H1 (cell line): Measurements from ENCODE around the gene ONECUT3. TPM values are rescaled to one million over a fixed set of nuclear protein-coding genes. Genes with fewer than 3 reads are reported as not detected.

Experiments used
- JUN ChIP-seq: IDR thresholded peaks from 2 replicates; pipeline ENCODE4 v1.6.1; 2011; ENCODE audit warnings: low read depth, mild to moderate bottlenecking, improper control_type of control experiment, low read length
- POLR2A ChIP-seq, 2 experiments: IDR thresholded peaks; 1 replicate in 1 of 2; 2 replicates in 1 of 2; pipeline ENCODE4 v1.6.1; 2011; ENCODE audit warnings: low read depth in 2 of 2, low read length in 2 of 2, mild to moderate bottlenecking in 2 of 2; ENCODE audit errors: control extremely low read depth in 1 of 2
- TAF7 ChIP-seq: optimal IDR thresholded peaks from 2 replicates; pipeline ENCODE3; 2011; ENCODE audit warnings: low read depth, mild to moderate bottlenecking, inconsistent platforms, low read length, moderate library complexity, borderline replicate concordance
- polyA plus RNA-seq, 7 experiments: library from polyadenylated mRNA; depleted of rRNA in 3 of 7; stranded (reverse) in 5 of 7; unstranded in 2 of 7; fragments of >200 nt in 5 of 7; fragments of 200-250 nt in 2 of 7; gene quantifications; 1 replicate in 5 of 7; 2 replicates in 1 of 7; 4 replicates in 1 of 7; pipeline versions ENCODE4 v1.2.1 to v1.2.3, GENCODE V29; 2011 to 2013; ENCODE audit warnings: missing spikeins in 2 of 7, mixed read lengths in 2 of 7
- total RNA-seq: library from RNA; stranded (reverse); fragmentation: NEBNext Ultra II Directional; extraction: Animal tissue kit (Norgen Biotek cat#: 25700); gene quantifications from 2 replicates; pipeline ENCODE4 v1.2.1, GENCODE V29; 2021
- TF ChIP-seq, protein P1 (sequence below): IDR thresholded peaks from 2 replicates; pipeline ENCODE4 v1.6.1; 2012; ENCODE audit warnings: inconsistent platforms

The ONECUT3 gene
- total and polyA plus RNA-seq, 2 of the 8 experiments (the other 6 are each of a cell fraction or from before 2014, with no cell fraction given) = not detected

DNA sequence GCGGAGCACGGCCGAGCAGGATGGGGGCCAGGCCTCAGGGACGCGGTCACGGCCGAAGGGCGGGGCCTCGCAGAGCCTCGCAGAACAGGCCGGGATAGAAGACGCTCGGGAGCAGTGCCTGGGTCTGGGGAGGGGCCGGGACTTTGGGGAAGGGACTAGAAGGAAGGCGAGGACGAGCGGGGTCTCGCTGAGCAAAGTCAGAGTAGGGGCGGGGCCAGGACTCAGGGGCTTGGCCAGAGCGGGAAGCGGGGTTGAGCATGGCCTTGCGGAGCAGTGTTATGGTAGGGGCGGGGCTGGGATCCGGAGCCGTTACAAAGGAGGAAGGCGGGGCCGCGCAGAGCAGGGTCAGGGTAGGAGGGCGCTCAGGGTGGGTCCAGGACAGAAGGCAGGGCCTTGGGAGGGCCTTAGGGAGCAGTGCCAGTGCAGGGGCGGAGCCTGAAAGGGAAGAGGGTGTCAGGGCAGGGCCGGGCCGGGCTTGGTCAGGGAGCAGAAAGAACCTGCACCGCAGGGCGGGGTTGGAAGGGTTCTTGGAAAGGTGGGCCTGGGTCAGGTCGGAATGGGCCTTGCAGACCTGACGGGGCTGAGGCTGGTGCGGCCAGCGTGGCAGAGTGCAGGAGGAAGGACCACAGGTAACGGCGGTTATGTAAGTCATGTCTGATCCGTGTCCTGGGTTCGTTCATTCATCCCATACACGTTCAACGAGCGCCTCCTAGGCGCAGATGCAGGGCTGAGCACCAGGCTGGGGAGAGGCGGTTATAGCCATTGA, 59.3 kb downstream of the ONECUT3 start (continued):
- TF ChIP-seq POLR2A (IDR thresholded peaks at IDR 0.05; ENCODE audit: control extremely low read depth in 1 of 2, low read depth in 2 of 2, low read length in 2 of 2) = peak in 1 of 2 experiments; percentile 9; a peak in 1 of 3 replicates
- TF ChIP-seq TAF7 = peak; percentile 16
- TF ChIP-seq, protein P1, sequence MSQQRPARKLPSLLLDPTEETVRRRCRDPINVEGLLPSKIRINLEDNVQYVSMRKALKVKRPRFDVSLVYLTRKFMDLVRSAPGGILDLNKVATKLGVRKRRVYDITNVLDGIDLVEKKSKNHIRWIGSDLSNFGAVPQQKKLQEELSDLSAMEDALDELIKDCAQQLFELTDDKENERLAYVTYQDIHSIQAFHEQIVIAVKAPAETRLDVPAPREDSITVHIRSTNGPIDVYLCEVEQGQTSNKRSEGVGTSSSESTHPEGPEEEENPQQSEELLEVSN = peak; percentile 38; the same call in 1 of the 2 replicates
- TF ChIP-seq JUN = no peak
